HG03159 (cell line): Measurements from ENCODE around the gene ITSN1.

ENCODE experiments used
- ATAC-seq: cut with Tn5 transposase; IDR thresholded peaks from one replicate; pipeline ENCODE4 v1.9.1; 2021; ENCODE audit warnings: mild to moderate bottlenecking, moderate library complexity; ENCODE audit not compliant: unreplicated experiment

The ITSN1 gene

GRCh38 chr21:33801424-33802405 lies 159.4 kb downstream of the ITSN1 start:
- ATAC-seq, result no peak

GRCh38 chr21:33802481-33802880 lies 160.2 kb downstream of the ITSN1 start:
- ATAC-seq, result no peak

- no peak for ATAC-seq
Measured at GRCh38 chr21:33808715-33809367, 166.5 kb downstream of the ITSN1 start.

- ATAC-seq, result no peak
Measured at GRCh38 chr21:33810766-33811165, 168.5 kb downstream of the ITSN1 start.

GRCh38 chr21:33811167-33812010 lies 169.1 kb downstream of the ITSN1 start:
- no peak for ATAC-seq

GRCh38 chr21:33813832-33814365 lies 171.6 kb downstream of the ITSN1 start:
- no peak for ATAC-seq

- no peak for ATAC-seq
Measured at GRCh38 chr21:33815143-33815707, 172.9 kb downstream of the ITSN1 start.

- ATAC-seq, result no peak
Measured at GRCh38 chr21:33816174-33816573, 173.9 kb downstream of the ITSN1 start.

- no peak for ATAC-seq
Measured at GRCh38 chr21:33817138-33817537, 174.8 kb downstream of the ITSN1 start.

- ATAC-seq, result no peak
Measured at GRCh38 chr21:33817663-33818451, 175.6 kb downstream of the ITSN1 start.

- ATAC-seq, result no peak
Measured at GRCh38 chr21:33820230-33820770, 178.0 kb downstream of the ITSN1 start.

- ATAC-seq, result no peak
Measured at GRCh38 chr21:33820798-33821197, 178.5 kb downstream of the ITSN1 start.

GRCh38 chr21:33821503-33822322 lies 179.4 kb downstream of the ITSN1 start:
- no peak for ATAC-seq

- no peak for ATAC-seq
Measured at GRCh38 chr21:33824156-33824941, 182.0 kb downstream of the ITSN1 start.

- no peak for ATAC-seq
Measured at GRCh38 chr21:33825419-33825818, 183.1 kb downstream of the ITSN1 start.

GRCh38 chr21:33825915-33826314 lies 183.6 kb downstream of the ITSN1 start:
- ATAC-seq, result no peak

GRCh38 chr21:33828083-33828482 lies 185.8 kb downstream of the ITSN1 start:
- ATAC-seq, result no peak

GRCh38 chr21:33828577-33828976 lies 186.3 kb downstream of the ITSN1 start:
- ATAC-seq, result no peak
